Activated CD4-positive, CD25-positive, alpha-beta regulatory T cell (primary cell): ENCODE measurements around the gene TSLP.

ENCODE experiments used
- DNase-seq, 4 experiments: peaks; one replicate each; lab custom pipeline; 2025; lab: John Stamatoyannopoulos, UW

The TSLP gene

GRCh38 chr5:111071413-111071812 is at the start of gene TSLP:
TSS of gene TSLP (plus strand) at chr5:111071713. CDS start at chr5:111071891, 178 bp downstream.
- no peak for DNase-seq

- DNase-seq = no peak
Measured at GRCh38 chr5:111022301-111022700, 49.2 kb upstream of the TSLP start.

DNA sequence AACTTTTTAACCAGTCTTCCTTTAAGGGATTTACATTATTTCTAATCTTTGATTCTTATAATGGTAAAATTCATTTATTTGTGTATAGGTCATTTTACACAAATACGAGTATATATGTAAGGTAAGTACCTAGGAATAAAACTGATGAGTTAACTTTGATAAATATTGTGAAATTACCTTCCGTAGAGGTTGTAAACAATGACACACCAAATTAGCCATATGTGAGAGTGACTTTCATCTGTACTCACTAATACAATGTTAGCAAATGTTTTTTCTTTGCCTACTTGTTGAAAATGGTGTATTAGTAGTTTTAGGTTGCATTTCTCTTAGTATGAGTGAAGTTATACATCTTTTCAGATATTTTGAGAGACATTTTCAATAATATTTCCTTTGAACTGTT is 42.6 kb upstream of the TSLP start:
- DNase-seq = no peak

- no peak for DNase-seq
Measured at GRCh38 chr5:111043712-111044506, 27.6 kb upstream of the TSLP start.

- no peak for DNase-seq
Measured at GRCh38 chr5:111058064-111058463, 13.4 kb upstream of the TSLP start.

- DNase-seq = no peak
Measured at GRCh38 chr5:111060169-111060568, 11.3 kb upstream of the TSLP start.

DNA sequence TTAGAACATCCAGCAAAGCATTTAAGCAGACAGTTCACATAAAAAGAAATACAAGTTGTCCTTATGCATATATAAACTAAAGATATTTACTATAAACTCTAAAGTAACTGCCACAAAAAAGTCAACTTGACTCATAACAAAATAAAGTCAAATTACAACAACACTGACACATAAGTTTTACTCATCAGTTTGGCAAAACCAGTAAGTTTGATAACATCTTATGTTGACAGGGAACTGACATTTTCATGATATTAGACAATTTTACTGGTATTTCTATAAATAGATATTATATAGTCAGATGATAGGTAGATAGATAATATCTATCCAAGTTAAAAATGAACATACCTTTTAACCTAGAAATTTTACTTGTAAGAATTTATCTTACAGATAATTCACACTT is 9.9 kb upstream of the TSLP start:
- no peak for DNase-seq

DNA sequence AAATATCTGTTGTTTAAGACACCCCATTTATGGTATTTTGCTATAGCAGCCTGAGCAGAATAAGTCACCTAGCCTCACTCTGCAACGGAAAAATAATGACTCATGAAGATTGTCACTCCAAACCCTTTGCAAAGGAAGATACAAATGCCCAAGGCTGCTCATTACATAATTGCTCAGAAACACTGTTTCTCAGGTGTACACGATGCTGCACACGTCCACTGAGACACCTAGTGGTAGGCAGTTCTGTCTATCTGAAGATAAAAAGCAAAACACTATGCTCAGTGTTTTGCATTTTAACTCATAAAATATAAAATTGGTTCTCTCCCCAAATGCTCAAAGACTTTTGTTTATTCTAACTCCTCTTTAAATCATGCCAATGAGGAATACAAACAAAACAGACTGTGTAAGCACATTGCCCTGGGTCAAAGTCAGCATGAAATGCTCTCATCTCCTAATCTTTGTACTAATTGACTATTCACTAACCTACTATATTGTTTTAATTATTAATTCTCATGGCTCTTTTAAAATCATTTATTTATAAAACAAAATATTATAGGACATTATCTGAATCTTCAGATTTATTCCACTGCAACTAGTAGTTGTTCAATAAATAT is 7.7 kb upstream of the TSLP start:
- no peak for DNase-seq

GRCh38 chr5:111066261-111066938 is 5.1 kb upstream of the TSLP start:
- DNase-seq = no peak

DNA sequence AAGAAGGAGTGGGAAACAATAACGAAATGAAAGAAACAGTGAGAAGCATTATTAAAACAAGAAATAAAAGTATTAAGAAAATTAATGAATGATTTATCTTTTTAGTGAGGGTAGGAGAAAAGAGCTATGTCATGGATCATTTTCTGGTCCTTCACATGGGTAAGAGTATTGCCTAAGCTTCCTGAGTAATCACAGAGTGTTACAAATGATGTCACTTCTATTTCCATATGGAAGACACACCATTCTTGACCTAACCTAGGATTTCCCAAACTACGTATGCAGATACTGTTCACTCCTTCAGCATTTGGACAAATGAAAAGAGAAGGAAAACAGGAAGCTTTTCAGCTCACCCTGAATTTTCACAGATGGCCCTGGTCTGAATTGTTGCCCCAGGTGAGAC is 3.3 kb upstream of the TSLP start:
- no peak for DNase-seq

DNA sequence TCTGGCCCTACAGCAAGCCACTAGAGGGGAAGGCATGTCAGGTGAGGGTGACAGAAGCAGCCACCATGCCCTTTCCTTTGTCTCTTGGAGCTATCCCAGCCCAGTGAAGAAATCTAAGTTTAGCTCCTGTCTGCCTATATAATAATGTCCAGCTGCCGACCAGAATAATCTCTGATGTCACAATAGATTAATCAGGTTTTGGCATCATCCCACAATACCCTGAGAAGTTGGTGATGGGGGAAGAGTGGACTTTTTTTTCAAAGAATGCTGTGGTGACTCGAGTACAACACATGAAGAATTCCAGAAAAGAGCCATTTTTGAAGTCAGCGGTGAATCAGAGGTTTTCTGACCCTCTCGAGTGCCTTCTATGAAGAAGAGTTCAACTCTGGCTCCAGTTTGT is 1.7 kb upstream of the TSLP start:
- DNase-seq = no peak

- no peak for DNase-seq
Measured at GRCh38 chr5:111070272-111071134, 1.0 kb upstream of the TSLP start.

GRCh38 chr5:111072949-111073682 is 1.6 kb downstream of the TSLP start:
- peak in 3 of 4 experiments; percentile 2 to 18 (median 5) for DNase-seq

DNA sequence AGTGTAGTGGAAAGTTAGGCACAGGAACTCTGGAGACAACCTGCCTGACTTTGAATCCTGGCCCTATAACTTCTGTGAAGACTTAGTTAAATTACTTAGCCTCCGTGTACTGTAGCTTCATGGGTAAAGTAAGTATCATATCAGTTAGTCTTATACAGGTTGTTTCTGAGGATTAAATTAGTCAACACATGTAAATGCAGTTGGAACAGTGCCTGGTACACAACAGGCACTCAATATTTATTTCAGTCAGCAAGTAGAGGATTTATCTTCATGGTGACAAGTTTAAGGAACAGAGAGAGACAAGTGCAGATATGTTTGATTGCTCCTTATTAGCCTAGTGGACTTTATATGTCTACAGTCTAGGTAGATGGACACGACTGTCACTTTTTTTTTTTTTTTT is 2.7 kb downstream of the TSLP start:
- no peak for DNase-seq

DNA sequence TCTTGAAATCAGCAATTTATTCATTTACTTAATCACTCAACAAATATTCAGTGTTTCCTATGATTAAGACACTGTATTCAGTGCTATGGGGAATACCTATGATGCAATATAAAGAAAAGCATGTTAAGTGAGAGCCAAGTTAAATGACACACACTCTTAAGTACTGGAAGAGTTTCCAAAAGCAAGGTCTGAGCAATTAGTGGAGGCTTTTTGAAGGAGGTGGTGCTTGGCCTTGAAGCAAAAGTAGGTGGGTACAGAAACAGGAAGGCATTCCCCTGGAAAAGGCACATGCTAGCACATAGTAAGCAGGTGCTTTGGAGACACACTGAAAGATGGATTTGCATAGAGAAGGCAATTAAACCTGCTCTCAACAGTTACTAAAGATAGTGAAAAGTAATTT is 4.0 kb downstream of the TSLP start:
- no peak for DNase-seq

DNA sequence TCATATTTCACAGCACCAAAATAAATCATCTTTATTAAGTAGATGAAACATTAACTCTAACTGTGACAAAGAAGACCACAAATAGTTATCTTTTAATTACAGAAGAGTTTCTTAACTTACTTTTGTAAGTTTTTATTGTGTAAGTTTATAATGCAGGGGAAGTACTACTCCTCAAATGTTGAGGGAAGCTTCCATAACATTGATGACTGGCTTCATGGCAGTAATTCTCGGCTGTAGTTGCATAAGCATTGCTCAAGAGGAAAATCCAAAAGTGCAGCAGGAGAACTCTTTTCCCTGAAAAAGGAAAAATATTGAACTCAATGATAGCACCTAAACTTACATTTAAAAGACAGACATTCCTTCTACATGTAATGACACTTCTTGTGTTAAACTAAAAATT is 4.6 kb downstream of the TSLP start:
- DNase-seq = no peak

- DNase-seq = no peak
Measured at GRCh38 chr5:111077678-111078077, 6.2 kb downstream of the TSLP start.

DNA sequence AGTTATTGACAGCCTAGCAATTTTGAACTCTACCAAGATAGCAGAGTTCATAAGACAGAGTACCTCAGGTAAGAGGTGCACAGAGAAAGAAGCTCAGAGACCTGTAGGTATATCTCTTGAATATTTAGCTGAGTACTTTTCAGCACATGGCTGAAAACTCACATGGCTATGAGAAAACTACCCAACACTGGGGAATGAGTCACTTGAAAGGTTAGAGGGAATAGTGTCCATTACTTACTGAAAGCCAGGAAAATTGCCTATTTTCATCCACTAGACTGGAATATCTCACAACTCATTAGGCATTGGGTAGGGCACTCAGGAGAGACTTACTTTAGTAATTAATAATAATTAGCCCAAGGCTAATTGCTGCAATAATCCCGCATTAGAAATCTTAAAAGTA is 8.3 kb downstream of the TSLP start:
- no peak for DNase-seq

DNA sequence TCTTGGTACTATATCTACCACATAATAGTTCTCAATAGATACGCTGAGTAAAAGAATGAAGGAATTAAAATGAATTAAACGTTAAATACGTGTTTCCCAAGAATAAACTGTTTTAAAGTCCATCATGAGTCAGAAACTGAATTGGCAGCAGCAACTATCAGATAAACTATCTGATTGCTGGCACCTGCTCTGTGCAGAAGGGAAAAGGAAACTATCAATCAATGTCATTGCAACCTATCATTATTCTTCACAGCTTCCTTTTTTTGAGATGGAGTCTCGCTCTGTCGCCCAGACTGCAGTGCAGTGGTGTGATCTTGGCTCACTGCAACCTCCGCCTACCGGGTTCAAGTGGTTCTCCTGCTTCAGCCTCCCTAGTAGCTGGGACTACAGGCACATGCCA is 11.8 kb downstream of the TSLP start:
- DNase-seq = no peak

DNA sequence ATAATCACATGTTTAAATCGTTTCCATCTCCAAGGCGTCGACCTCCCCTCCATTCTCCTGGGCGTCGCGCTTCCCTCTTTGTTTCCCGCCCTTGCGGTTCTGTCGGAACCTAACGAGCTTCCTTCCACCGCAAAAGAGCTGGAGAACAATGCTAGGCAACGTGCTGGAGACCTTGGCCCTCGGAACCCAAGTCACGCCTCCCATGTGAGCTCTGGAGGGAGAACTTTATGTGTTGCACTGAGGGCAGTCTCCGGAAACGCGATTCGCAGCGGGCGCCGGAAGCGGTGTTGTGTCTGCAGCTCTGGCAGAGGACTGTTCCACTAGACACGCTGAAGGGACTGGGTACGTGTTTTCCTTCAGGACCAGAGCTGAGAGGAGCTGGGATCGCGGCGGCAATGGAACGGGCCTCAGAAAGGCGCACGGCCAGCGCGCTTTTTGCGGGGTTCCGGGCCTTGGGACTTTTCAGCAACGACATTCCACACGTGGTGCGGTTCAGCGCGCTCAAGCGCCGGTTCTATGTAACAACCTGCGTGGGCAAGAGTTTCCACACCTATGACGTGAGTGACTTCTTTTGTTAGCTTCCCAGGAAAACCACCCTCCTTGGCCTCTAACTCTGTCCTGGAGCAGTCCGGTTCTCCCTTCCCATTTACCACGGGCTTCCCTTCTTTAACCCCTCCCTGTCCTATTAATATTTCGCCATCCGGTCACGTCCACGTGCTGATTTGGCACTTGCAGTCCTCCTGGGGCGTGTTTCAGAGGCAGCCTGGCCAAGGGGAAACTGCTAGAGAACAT is 20.7 kb downstream of the TSLP start, which contains the start of gene WDR36:
Gene WDR36 (plus strand): TSS at position 287 of the 792 bp plus-strand sequence. CDS start 109 bp downstream, at position 396.
- peak; percentile 70 to 82 (median 78) for DNase-seq

GRCh38 chr5:111095982-111096381 is 24.5 kb downstream of the TSLP start:
- no peak for DNase-seq
